GM12878 (cell line): ENCODE data around the gene MAGI2. TPM values are rescaled to one million over a fixed set of nuclear protein-coding genes. Genes with fewer than 3 reads are reported as not detected.

ENCODE experiments used
- ATAC-seq: fragments of 200-7000 bp; cut with Tn5 transposase; 3 replicates; pipeline ENCODE4 v1.9.1; 2020; ENCODE audit warnings: mild to moderate bottlenecking, moderate library complexity
- BruUV-seq: library from RNA; stranded (reverse); fragments of 400-500 nt; replicated peaks from 2 replicates; lab custom pipeline; 2021; lab: Mats Ljungman, UMichigan
- CTCF ChIA-PET: fragments of 300-600 bp; sonication (Branson Sonifier 250); formaldehyde crosslinking; extraction: SDS; loops from one replicate; lab custom pipeline; 2021; ENCODE audit warnings: inconsistent platforms; lab: Yijun Ruan, JAX
- POLR2A ChIA-PET: fragments of 350-600 bp; formaldehyde crosslinking; extraction: SDS; loops from one replicate; lab custom pipeline; 2021; ENCODE audit warnings: inconsistent platforms; lab: Charles Lee
- RAD21 ChIA-PET: fragments of 300-600 bp; sonication (Branson Sonifier 250); formaldehyde crosslinking; loops from one replicate; lab custom pipeline; 2023; ENCODE audit warnings: antibody characterized with exemption; ENCODE audit not compliant: unreplicated experiment; lab: Charles Lee
- SMC1A ChIA-PET: fragments of 300-600 bp; sonication (Branson Sonifier 250); formaldehyde crosslinking; loops from one replicate; lab custom pipeline; 2023; ENCODE audit not compliant: unreplicated experiment, uncharacterized antibody; lab: Charles Lee
- DNase-seq: peaks from one replicate; pipeline ENCODE4 v3.0.0-alpha.2; 2011; ENCODE audit warnings: low read depth, low spot score
- FAIRE-seq: peaks from 3 replicates; lab custom pipeline; 2011; peaks lifted over from hg19 to GRCh38; lab: Jason Lieb, UNC
- H2AFZ ChIP-seq: 2 replicates; pipeline ENCODE4 v1.6.0; 2011; ENCODE audit warnings: low read depth, low read length, control low read depth; ENCODE audit not compliant: control insufficient read depth
- H3K27ac ChIP-seq: 2 replicates; pipeline ENCODE4 v1.5.1; 2011; ENCODE audit warnings: control low read depth; ENCODE audit not compliant: control insufficient read depth, insufficient read depth
- H3K27me3 ChIP-seq, 2 experiments: replicated peaks in 1 of 2; 2 replicates each; pipeline versions ENCODE4 v1.6.0 to v1.6.1; 2011; ENCODE audit warnings: low read length in 1 of 2; ENCODE audit not compliant: control insufficient read depth in 2 of 2, insufficient read depth in 2 of 2
- H3K36me3 ChIP-seq, 2 experiments: 2 replicates each; pipeline ENCODE4 v1.5.1; 2011; ENCODE audit warnings: low read length in 1 of 2; ENCODE audit not compliant: control insufficient read depth in 2 of 2, insufficient read depth in 2 of 2
- H3K4me1 ChIP-seq: 2 replicates; pipeline ENCODE4 v1.6.1; 2011; ENCODE audit warnings: mild to moderate bottlenecking, low read length, moderate library complexity, mixed read lengths; ENCODE audit not compliant: control insufficient read depth, insufficient read depth
- H3K4me2 ChIP-seq: 2 replicates; pipeline ENCODE4 v1.6.0; 2011; ENCODE audit warnings: control low read depth; ENCODE audit not compliant: control insufficient read depth, insufficient read depth
- H3K4me3 ChIP-seq: fragments of 200-600 bp; sonication (generic); 2 replicates; pipeline ENCODE4 v1.5.1; 2016
- H3K79me2 ChIP-seq: 2 replicates; pipeline ENCODE4 v1.6.0; 2011; ENCODE audit warnings: low read length; ENCODE audit not compliant: control insufficient read depth, insufficient read depth
- H3K9ac ChIP-seq: 2 replicates; pipeline ENCODE4 v1.8.0; 2011; ENCODE audit warnings: low read length, control low read depth, mixed read lengths; ENCODE audit not compliant: control insufficient read depth, insufficient read depth
- H3K9me3 ChIP-seq: replicated peaks from 3 replicates; pipeline ENCODE4 v1.5.1; 2011; ENCODE audit warnings: mild to moderate bottlenecking, low read length; ENCODE audit not compliant: control insufficient read depth, insufficient read depth
- H4K20me1 ChIP-seq: 2 replicates; pipeline ENCODE4 v1.6.0; 2011; ENCODE audit not compliant: control insufficient read depth, insufficient read depth
- CBX3 ChIP-seq: fragments of 200-600 bp; sonication (generic); IDR thresholded peaks from 2 replicates; pipeline ENCODE4 v1.6.1; 2016; ENCODE audit warnings: low read depth, borderline replicate concordance
- EP300 ChIP-seq, 2 experiments: fragments of 150-350 bp in 1 of 2; IDR thresholded peaks; 2 replicates each; pipeline ENCODE4 v1.6.1; 2011 to 2012; ENCODE audit warnings: low read depth in 2 of 2, low read length in 2 of 2, borderline replicate concordance in 1 of 2, improper control_type of control experiment in 1 of 2, inconsistent platforms in 1 of 2; ENCODE audit not compliant: control insufficient read depth in 1 of 2
- HDGF ChIP-seq: fragments of 450-650 bp; IDR thresholded peaks from 2 replicates; pipeline ENCODE4 v1.6.1; 2016; ENCODE audit warnings: antibody characterized with exemption
- JUND ChIP-seq: IDR thresholded peaks from 2 replicates; pipeline ENCODE4 v1.6.1; 2012; ENCODE audit warnings: low read depth, mild to moderate bottlenecking, low read length, improper control_type of control experiment, moderate library complexity
- LARP7 ChIP-seq: fragments of 450-650 bp; IDR thresholded peaks from 2 replicates; pipeline ENCODE4 v1.6.1; 2017; ENCODE audit warnings: mild to moderate bottlenecking
- MYB ChIP-seq: fragments of 150-350 bp; IDR thresholded peaks from 2 replicates; pipeline ENCODE4 v1.6.1; 2014; ENCODE audit warnings: mild to moderate bottlenecking, low read depth, low read length, borderline replicate concordance
- NR2C1 ChIP-seq: fragments of 450-650 bp; IDR thresholded peaks from 2 replicates; pipeline ENCODE4 v1.6.1; 2017; ENCODE audit warnings: antibody characterized with exemption, mild to moderate bottlenecking, moderate library complexity
- PAX8 ChIP-seq: fragments of 450-650 bp; IDR thresholded peaks from 2 replicates; pipeline ENCODE4 v1.6.1; 2017; ENCODE audit warnings: mild to moderate bottlenecking, moderate library complexity
- PRDM15 ChIP-seq: fragments of 450-650 bp; formaldehyde crosslinking; IDR thresholded peaks from 2 replicates; pipeline ENCODE4 v1.4.0; 2020; ENCODE audit warnings: mild to moderate bottlenecking, moderate library complexity
- RCOR1 ChIP-seq: conservative IDR thresholded peaks from 2 replicates; pipeline ENCODE4 v1.6.1; 2012; ENCODE audit warnings: low read depth, low read length, improper control_type of control experiment
- WRNIP1 ChIP-seq: IDR thresholded peaks from 2 replicates; pipeline ENCODE4 v1.6.1; 2011; ENCODE audit warnings: low read depth, low read length, improper control_type of control experiment, borderline replicate concordance
- ZNF274 ChIP-seq: IDR thresholded peaks from one replicate; pipeline ENCODE4 v1.8.0; 2011; ENCODE audit not compliant: insufficient read length, insufficient read depth
- WGBS: methylation state at CpG from one replicate; pipeline ENCODE4 v1.1.6; 2016; ENCODE audit warnings: low lambda C conversion rate; ENCODE audit not compliant: insufficient replicate concordance, insufficient coverage; ENCODE audit errors: missing lambda C conversion rate; 5-methylcytosine and 5-hydroxymethylcytosine counted together
- in situ Hi-C: fragments of 300-500 bp; cut with MboI; formaldehyde crosslinking; loops from 9 replicates; pipeline ENCODE4 v1.14.3; 2018; ENCODE audit warnings: mixed read lengths
- intact Hi-C: fragments of 100-400 bp; cut with micrococcal nuclease; formaldehyde crosslinking; loops from one replicate; pipeline ENCODE4 v1.14.2; 2022; ENCODE audit not compliant: unreplicated experiment
- polyA plus RNA-seq, 11 experiments: library from polyadenylated mRNA; depleted of rRNA in 4 of 11; unstranded in 6 of 11; stranded (reverse) in 5 of 11; fragments of >200 nt; fragmentation: Nextera tagmentation in 4 of 11; fragmentation: Illumina TruSeq in 1 of 11; extraction: Ambion mirVana in 4 of 11; extraction: Trizol in 1 of 11; gene quantifications; 1 replicate in 1 of 11; 2 replicates in 10 of 11; pipeline versions ENCODE4 v1.2.1 to v1.2.3, GENCODE V29; 2011 to 2016; ENCODE audit warnings: inconsistent platforms in 2 of 11, missing spikeins in 2 of 11, low read depth in 1 of 11
- total RNA-seq, 4 experiments: library from RNA; depleted of rRNA in 3 of 4; stranded (reverse); fragments of >200 nt in 3 of 4; fragmentation: Illumina TruSeq in 1 of 4; extraction: Trizol in 1 of 4; gene quantifications; 2 replicates each; pipeline versions ENCODE4 v1.2.1 to v1.2.3, GENCODE V29; 2013 to 2021

Gene MAGI2
- total and polyA plus RNA-seq, 10 of the 15 experiments (the other 5 are each of a cell fraction or from before 2014, with no cell fraction given), result 0.01 to 0.31 (median 0.05) TPM; not detected in 2

DNA sequence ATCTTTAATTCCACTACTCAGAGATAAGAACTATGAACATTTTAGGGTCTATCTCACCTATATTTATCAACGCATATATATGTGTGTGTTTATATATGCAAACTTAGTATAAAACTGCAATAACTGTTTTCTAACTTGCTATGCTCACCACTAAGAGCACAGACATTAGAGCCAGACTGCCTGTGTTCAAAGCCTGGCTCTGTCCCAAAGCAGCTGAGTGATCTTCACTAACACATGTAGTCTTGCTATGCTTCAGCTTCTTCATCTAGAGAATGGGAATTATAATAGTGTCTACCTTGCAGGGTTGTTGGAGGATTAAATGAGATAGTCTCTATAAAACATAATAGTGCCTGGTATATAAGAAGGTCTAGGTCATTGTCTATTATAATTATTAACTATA is 165.5 kb downstream of the MAGI2 start:
- Histone ChIP-seq H3K4me1 (no peaks in the 10 kb centered on the region), H3K9me3 (no peaks in the 10 kb centered on the region), H3K9ac (no peak overlapping the region), H3K4me2 (no peak overlapping the region), H3K4me3 (no peak overlapping the region), H3K36me3 (no peaks in the 10 kb centered on the region), H2AFZ (no peak overlapping the region), H3K79me2 (no peaks in the 10 kb centered on the region), H3K27me3 (no peaks in the 10 kb centered on the region), H3K27ac (no peak overlapping the region), H4K20me1 (no peaks in the 10 kb centered on the region)
- in situ Hi-C loops (loop anchor here (25.0 kb wide), 1 partner anchor 724 kb away; no protein-coding TSS in a partner anchor), intact Hi-C loops (no loop called here)
- POLR2A ChIA-PET, result no interaction called here
- ATAC-seq (no peak), DNase-seq (no peak), FAIRE-seq (no peak)
- TF ChIP-seq HDGF, result no peak
- TF ChIP-seq CBX3, result no peak
- no peak for TF ChIP-seq RCOR1
- TF ChIP-seq LARP7, result no peak
- TF ChIP-seq WRNIP1, result no peak
- no peak for TF ChIP-seq PAX8
- no peak for TF ChIP-seq EP300 (IDR thresholded peaks at IDR 0.05; ENCODE audit: borderline replicate concordance in 1 of 2, control insufficient read depth in 1 of 2, low read depth in 2 of 2, low read length in 2 of 2)
- TF ChIP-seq JUND, result no peak
- TF ChIP-seq NR2C1, result no peak
- no peak for TF ChIP-seq MYB
- TF ChIP-seq PRDM15, result no peak
- no peak for TF ChIP-seq ZNF274
- RAD21 ChIA-PET, result no interaction called here
- no TSS peak for BruUV-seq
- SMC1A ChIA-PET, result interaction anchor here (1.3 kb wide), 1 partner anchor 10 kb away, joined by 3 read pairs; no protein-coding TSS in a partner anchor
- CTCF ChIA-PET, result interaction anchor here (1.0 kb wide), 1 partner anchor 14 kb away, joined by 3 read pairs; no protein-coding TSS in a partner anchor
- WGBS, result 39% methylated on average over 1 of the region's 1 CpG
